ENCODE measurements around the gene PADI4. TPM values are rescaled to one million over a fixed set of nuclear protein-coding genes. Genes with fewer than 3 reads are reported as not detected.
"Not testable (repeated sequence)": the region's sequence is repeated elsewhere in the genome, so short reads cannot be mapped to it uniquely, and the experiment has no call there.

PADI4 gene
- total RNA-seq, 1 experiment from 2014 or later = not detected

GRCh38 chr1:17304826-17305175, 3.2 kb upstream of the PADI4 start:
- Histone ChIP-seq H3K27me3 (no peaks in the 10 kb centered on the region), H3K9me3 (peaks cover 9% of the 10 kb centered on the region; the same call in 1 of the 2 replicates), H3K36me3 (no peaks in the 10 kb centered on the region), H3K4me3 (no peak overlapping the region)
- no peak for DNase-seq

GRCh38 chr1:17305576-17306095, 2.4 kb upstream of the PADI4 start:
- Histone ChIP-seq H3K27me3 (no peaks in the 10 kb centered on the region), H3K9me3 (peaks cover 9% of the 10 kb centered on the region; the same call in 1 of the 2 replicates), H3K36me3 (no peaks in the 10 kb centered on the region), H3K4me3 (no peak overlapping the region)
- DNase-seq = no peak

GRCh38 chr1:17306407-17306806, 1.6 kb upstream of the PADI4 start:
- Histone ChIP-seq H3K9me3 (peaks cover 9% of the 10 kb centered on the region; the same call in 1 of the 2 replicates), H3K27me3 (no peaks in the 10 kb centered on the region), H3K36me3 (no peaks in the 10 kb centered on the region), H3K4me3 (no peak overlapping the region)
- no peak for DNase-seq

- H3K9me3 ChIP-seq = peaks cover 6% of the 10 kb centered on the region; the same call in 1 of the 2 replicates
- H3K27me3 ChIP-seq = no peaks in the 10 kb centered on the region
- no peaks in the 10 kb centered on the region for H3K36me3 ChIP-seq
- H3K4me3 ChIP-seq = no peak overlapping the region
- no peak for DNase-seq
Measured at GRCh38 chr1:17306921-17307320, 1.1 kb upstream of the PADI4 start.

GRCh38 chr1:17307329-17307728, 668 bp upstream of the PADI4 start:
- DNase-seq = no peak
- Histone ChIP-seq H3K9me3 (0 out of 2 replicates have a peak, but pooled peaks cover 2% of the 10 kb centered on the region), H3K36me3 (no peaks in the 10 kb centered on the region), H3K4me3 (no peak overlapping the region), H3K27me3 (no peaks in the 10 kb centered on the region)

- Histone ChIP-seq H3K4me3 (no peak overlapping the region), H3K9me3 (no peaks in the 10 kb centered on the region), H3K27me3 (no peaks in the 10 kb centered on the region), H3K36me3 (no peaks in the 10 kb centered on the region)
- DNase-seq = no peak
Measured at GRCh38 chr1:17308593-17308992, 596 bp downstream of the PADI4 start.

- Histone ChIP-seq H3K27me3 (no peaks in the 10 kb centered on the region), H3K9me3 (no peaks in the 10 kb centered on the region), H3K4me3 (no peak overlapping the region), H3K36me3 (no peaks in the 10 kb centered on the region)
- no peak for DNase-seq
Measured at GRCh38 chr1:17309426-17310067, 1.6 kb downstream of the PADI4 start.

- no peaks in the 10 kb centered on the region for H3K9me3 ChIP-seq
- no peaks in the 10 kb centered on the region for H3K27me3 ChIP-seq
- H3K36me3 ChIP-seq = no peaks in the 10 kb centered on the region
- DNase-seq = no peak
- no peak overlapping the region for H3K4me3 ChIP-seq
Measured at GRCh38 chr1:17310068-17310640, 2.2 kb downstream of the PADI4 start.

GRCh38 chr1:17313530-17314309, 5.7 kb downstream of the PADI4 start:
- Histone ChIP-seq H3K4me3 (no peak overlapping the region), H3K27me3 (no peaks in the 10 kb centered on the region), H3K36me3 (no peaks in the 10 kb centered on the region), H3K9me3 (no peaks in the 10 kb centered on the region)
- no peak for DNase-seq

- H3K36me3 ChIP-seq = no peaks in the 10 kb centered on the region
- H3K27me3 ChIP-seq = no peaks in the 10 kb centered on the region
- H3K9me3 ChIP-seq = no peaks in the 10 kb centered on the region
- no peak overlapping the region for H3K4me3 ChIP-seq
- peak; percentile 26 for DNase-seq
Measured at GRCh38 chr1:17314491-17314971, 6.5 kb downstream of the PADI4 start.

- DNase-seq = no peak
- Histone ChIP-seq H3K36me3 (no peaks in the 10 kb centered on the region), H3K4me3 (no peak overlapping the region), H3K9me3 (no peaks in the 10 kb centered on the region), H3K27me3 (no peaks in the 10 kb centered on the region)
Measured at GRCh38 chr1:17315542-17316130, 7.6 kb downstream of the PADI4 start.

GRCh38 chr1:17316704-17317103, 8.7 kb downstream of the PADI4 start:
- H3K4me3 ChIP-seq = no peak overlapping the region
- H3K9me3 ChIP-seq = no peaks in the 10 kb centered on the region
- no peak for DNase-seq
- no peaks in the 10 kb centered on the region for H3K36me3 ChIP-seq
- H3K27me3 ChIP-seq = no peaks in the 10 kb centered on the region

- no peaks in the 10 kb centered on the region for H3K27me3 ChIP-seq
- H3K4me3 ChIP-seq = no peak overlapping the region
- no peak for DNase-seq
- H3K9me3 ChIP-seq = no peaks in the 10 kb centered on the region
- no peaks in the 10 kb centered on the region for H3K36me3 ChIP-seq
Measured at GRCh38 chr1:17318262-17318661, 10.3 kb downstream of the PADI4 start.

- H3K4me3 ChIP-seq = no peak overlapping the region
- no peaks in the 10 kb centered on the region for H3K9me3 ChIP-seq
- H3K36me3 ChIP-seq = no peaks in the 10 kb centered on the region
- DNase-seq = no peak
- H3K27me3 ChIP-seq = no peaks in the 10 kb centered on the region
Measured at GRCh38 chr1:17319561-17320350, 11.8 kb downstream of the PADI4 start.

- not testable (repeated sequence) for H3K36me3 ChIP-seq, H3K27me3 ChIP-seq, H3K4me3 ChIP-seq, DNase-seq, H3K9me3 ChIP-seq
Measured at GRCh38 chr1:17321857-17322390, 13.9 kb downstream of the PADI4 start.

- H3K36me3 ChIP-seq = no peaks in the 10 kb centered on the region
- H3K9me3 ChIP-seq = no peaks in the 10 kb centered on the region; the same call in 1 of the 2 replicates
- no peak for DNase-seq
- no peak overlapping the region for H3K4me3 ChIP-seq
- H3K27me3 ChIP-seq = no peaks in the 10 kb centered on the region; the same call in 1 of the 2 replicates
Measured at GRCh38 chr1:17328855-17329254, 20.9 kb downstream of the PADI4 start.
